Peyer's patch (tissue), 4 donors: ENCODE measurements around the gene VHLL. TPM values are rescaled to one million over a fixed set of nuclear protein-coding genes. Genes with fewer than 3 reads are reported as not detected.

ENCODE experiments used
- DNase-seq, 3 donors: peaks; one replicate each; pipeline ENCODE4 v3.0.0-alpha.2; 2017 to 2019
- H3K27ac ChIP-seq, 4 donors: fragments of 200-600 bp; sonication (generic); one replicate each; pipeline ENCODE4 v1.5.1; 2016 to 2019
- H3K27me3 ChIP-seq, 2 donors: fragments of 200-600 bp; sonication (generic); one replicate each; pipeline ENCODE4 v1.5.1; 2019
- H3K36me3 ChIP-seq, 3 donors: fragments of 200-600 bp; sonication (generic); one replicate each; pipeline ENCODE4 v1.5.1; 2016 to 2019
- H3K4me1 ChIP-seq, 4 donors: fragments of 200-600 bp; sonication (generic); one replicate each; pipeline ENCODE4 v1.5.1; 2016 to 2019
- H3K4me3 ChIP-seq, 4 donors: fragments of 200-600 bp; sonication (generic); 1 replicate in 3 of 4; 2 replicates in 1 of 4; pipeline ENCODE4 v1.5.1; 2016 to 2019; ENCODE audit warnings: mild to moderate bottlenecking in 1 of 4
- H3K9me3 ChIP-seq, 4 donors: fragments of 200-600 bp; sonication (generic); one replicate each; pipeline ENCODE4 v1.5.1; 2016 to 2019; ENCODE audit warnings: mild to moderate bottlenecking in 1 of 4
- CTCF ChIP-seq, 6 experiments: fragments of 450-650 bp in 4 of 6; fragments of 200-600 bp in 2 of 6; sonication (generic) in 1 of 6; IDR thresholded peaks; one replicate each; pipeline ENCODE4 v1.5.1; 2017 to 2019; ENCODE audit warnings: antibody characterized with exemption in 6 of 6, mild to moderate bottlenecking in 3 of 6, moderate library complexity in 1 of 6
- POLR2A ChIP-seq, 2 donors: fragments of 450-650 bp; IDR thresholded peaks; one replicate each; pipeline ENCODE4 v1.5.1; 2017; ENCODE audit warnings: antibody characterized with exemption in 2 of 2, mild to moderate bottlenecking in 2 of 2, moderate library complexity in 2 of 2
- total RNA-seq, 4 donors: library from RNA; depleted of rRNA; stranded (reverse); fragments of >200 nt; gene quantifications; one replicate each; pipeline ENCODE4 v1.1.0, GENCODE V29; 2016

Gene VHLL
- total RNA-seq, 4 donors from 2014 or later = not detected

- Histone ChIP-seq H3K27me3 (no peaks in the 10 kb centered on the region), H3K9me3 (no peaks in the 10 kb centered on the region), H3K4me3 (no peak overlapping the region), H3K4me1 (no peaks in the 10 kb centered on the region), H3K27ac (no peak overlapping the region), H3K36me3 (peaks cover 0 to 22% (median 0%) of the 10 kb centered on the region in 3 donors)
- no peak for DNase-seq
- TF ChIP-seq POLR2A (IDR thresholded peaks at IDR 0.05) (no peak), CTCF (IDR thresholded peaks at IDR 0.05) (no peak)
Measured at GRCh38 chr1:156303241-156303640, 4.1 kb upstream of the VHLL start.

GRCh38 chr1:156295391-156295947 is 3.6 kb downstream of the VHLL start, which contains the start of gene GLMP:
Gene GLMP (minus strand): TSS chr1:156295679. CDS start chr1:156295645, 34 bp downstream.
- H3K36me3 ChIP-seq = no peaks in the 10 kb centered on the region
- H3K4me1 ChIP-seq = peaks cover 0 to 24% (median 0%) of the 10 kb centered on the region in 4 donors
- H3K27ac ChIP-seq = peak within 1 kb of the TSS; percentile 25 to 53 (median 42)
- DNase-seq = peak; percentile 68 to 89 (median 79)
- no peak for TF ChIP-seq POLR2A (IDR thresholded peaks at IDR 0.05)
- no peaks in the 10 kb centered on the region for H3K27me3 ChIP-seq
- H3K9me3 ChIP-seq = no peaks in the 10 kb centered on the region
- peak within 1 kb of the TSS; percentile 49 to 78 (median 62) for H3K4me3 ChIP-seq

GRCh38 chr1:156293895-156294294 is 5.2 kb downstream of the VHLL start:
- H3K27ac ChIP-seq = no peak overlapping the region
- H3K4me1 ChIP-seq = peaks cover 0 to 24% (median 0%) of the 10 kb centered on the region in 4 donors
- TF ChIP-seq POLR2A (IDR thresholded peaks at IDR 0.05) = no peak
- TF ChIP-seq CTCF (IDR thresholded peaks at IDR 0.05) = no peak
- H3K36me3 ChIP-seq = no peaks in the 10 kb centered on the region
- H3K4me3 ChIP-seq = no peak overlapping the region
- no peaks in the 10 kb centered on the region for H3K27me3 ChIP-seq
- no peak for DNase-seq
- H3K9me3 ChIP-seq = no peaks in the 10 kb centered on the region

- no peak for TF ChIP-seq CTCF (IDR thresholded peaks at IDR 0.05)
- no peak for TF ChIP-seq POLR2A (IDR thresholded peaks at IDR 0.05)
- Histone ChIP-seq H3K36me3 (no peaks in the 10 kb centered on the region), H3K4me3 (no peak overlapping the region), H3K9me3 (no peaks in the 10 kb centered on the region), H3K4me1 (peaks cover 0 to 24% (median 0%) of the 10 kb centered on the region in 4 donors), H3K27me3 (no peaks in the 10 kb centered on the region), H3K27ac (no peak overlapping the region)
- DNase-seq = no peak
Measured at GRCh38 chr1:156293098-156293434, 6.0 kb downstream of the VHLL start.

- Histone ChIP-seq H3K9me3 (no peaks in the 10 kb centered on the region), H3K4me3 (peak overlapping the region; percentile 18 to 54 (median 34)), H3K36me3 (no peaks in the 10 kb centered on the region), H3K27me3 (no peaks in the 10 kb centered on the region), H3K4me1 (peaks cover 0 to 24% (median 0%) of the 10 kb centered on the region in 4 donors), H3K27ac (peak overlapping the region; percentile 39 to 75 (median 64))
- peak; percentile 65 to 95 (median 94) for DNase-seq
- TF ChIP-seq POLR2A (IDR thresholded peaks at IDR 0.05) = peak; percentile 28 to 73
- no peak for TF ChIP-seq CTCF (IDR thresholded peaks at IDR 0.05)
Measured at GRCh38 chr1:156291226-156292061, 7.7 kb downstream of the VHLL start.

GRCh38 chr1:156289857-156290256 is 9.2 kb downstream of the VHLL start:
- DNase-seq = no peak
- Histone ChIP-seq H3K27me3 (no peaks in the 10 kb centered on the region), H3K36me3 (peaks cover 0 to 7% (median 0%) of the 10 kb centered on the region in 3 donors), H3K4me1 (peaks cover 0 to 20% (median 0%) of the 10 kb centered on the region in 4 donors), H3K27ac (no peak overlapping the region), H3K9me3 (no peaks in the 10 kb centered on the region), H3K4me3 (no peak overlapping the region)
- no peak for TF ChIP-seq POLR2A (IDR thresholded peaks at IDR 0.05)
- TF ChIP-seq CTCF (IDR thresholded peaks at IDR 0.05) = no peak
